Cerebellar cortex (tissue), 1 donor: Measurements from ENCODE around the gene PRKCH.

ENCODE experiments used
- DNase-seq: peaks from one replicate; pipeline ENCODE4 v3.0.0-alpha.2; 2015; ENCODE audit warnings: low spot score

The PRKCH gene

GRCh38 chr14:61476105-61476753, 154.8 kb downstream of the PRKCH start:
- DNase-seq, result no peak

GRCh38 chr14:61476754-61477410, 155.5 kb downstream of the PRKCH start:
- no peak for DNase-seq

- peak; percentile 25 for DNase-seq
Measured at GRCh38 chr14:61477712-61478462, 156.5 kb downstream of the PRKCH start.

- no peak for DNase-seq
Measured at GRCh38 chr14:61478971-61479473, 157.6 kb downstream of the PRKCH start.

- no peak for DNase-seq
Measured at GRCh38 chr14:61479746-61480502, 158.5 kb downstream of the PRKCH start.

GRCh38 chr14:61480704-61481285, 159.4 kb downstream of the PRKCH start:
- DNase-seq, result no peak

GRCh38 chr14:61481701-61482100, 160.3 kb downstream of the PRKCH start:
- DNase-seq, result no peak

GRCh38 chr14:61482348-61483206, 161.2 kb downstream of the PRKCH start:
- no peak for DNase-seq

GRCh38 chr14:61483476-61483875, 162.1 kb downstream of the PRKCH start:
- no peak for DNase-seq

GRCh38 chr14:61484031-61484430, 162.7 kb downstream of the PRKCH start:
- no peak for DNase-seq

GRCh38 chr14:61484826-61485584, 163.6 kb downstream of the PRKCH start:
- DNase-seq, result no peak

GRCh38 chr14:61485661-61486060, 164.3 kb downstream of the PRKCH start:
- DNase-seq, result no peak

GRCh38 chr14:61486930-61487495, 165.6 kb downstream of the PRKCH start:
- DNase-seq, result no peak

- DNase-seq, result no peak
Measured at GRCh38 chr14:61488417-61489401, 167.3 kb downstream of the PRKCH start.

GRCh38 chr14:61489512-61489911, 168.1 kb downstream of the PRKCH start:
- no peak for DNase-seq

GRCh38 chr14:61489932-61490331, 168.6 kb downstream of the PRKCH start:
- no peak for DNase-seq

GRCh38 chr14:61491224-61491623, 169.8 kb downstream of the PRKCH start:
- no peak for DNase-seq

- no peak for DNase-seq
Measured at GRCh38 chr14:61491876-61492434, 170.6 kb downstream of the PRKCH start.
